Measurements from ENCODE around the gene MEF2C. TPM values are rescaled to one million over a fixed set of nuclear protein-coding genes. Genes with fewer than 3 reads are reported as not detected.

Gene MEF2C
- polyA plus RNA-seq, 3 donors = 3.3 to 15.6 (median 14.3) TPM

DNA sequence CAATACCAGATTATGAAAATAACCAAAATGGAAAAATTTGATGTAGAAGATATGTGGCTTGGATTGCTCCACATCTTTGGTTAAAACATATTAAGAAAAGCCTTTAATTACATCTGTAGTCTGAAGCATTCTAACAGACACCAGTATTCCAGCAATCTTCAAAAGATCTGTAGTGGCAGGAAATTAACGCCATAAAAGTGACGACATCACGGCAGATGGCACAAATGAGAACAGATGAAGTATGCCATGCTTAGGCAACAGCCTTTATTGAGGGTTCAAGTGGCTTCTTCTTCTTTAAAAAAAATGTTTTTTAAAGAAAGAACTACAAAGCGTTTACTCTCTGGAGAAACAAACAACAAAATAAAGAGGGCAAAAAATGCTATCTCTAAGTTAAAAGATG is 164.2 kb downstream of the MEF2C start:
- 59 to 84% (median 75%) methylated on average over 4 of the region's 4 CpGs for WGBS, 3 donors
- H3K27ac ChIP-seq (ENCODE audit: low read depth, low read length) = no peak overlapping the region

- WGBS, 3 donors = 73 to 84% (median 80%) methylated on average over 1 of the region's 1 CpG
- no peak overlapping the region for H3K27ac ChIP-seq (ENCODE audit: low read depth, low read length)
These were observed 166.9 kb downstream of the MEF2C start for GRCh38 chr5:88716101-88716500.

DNA sequence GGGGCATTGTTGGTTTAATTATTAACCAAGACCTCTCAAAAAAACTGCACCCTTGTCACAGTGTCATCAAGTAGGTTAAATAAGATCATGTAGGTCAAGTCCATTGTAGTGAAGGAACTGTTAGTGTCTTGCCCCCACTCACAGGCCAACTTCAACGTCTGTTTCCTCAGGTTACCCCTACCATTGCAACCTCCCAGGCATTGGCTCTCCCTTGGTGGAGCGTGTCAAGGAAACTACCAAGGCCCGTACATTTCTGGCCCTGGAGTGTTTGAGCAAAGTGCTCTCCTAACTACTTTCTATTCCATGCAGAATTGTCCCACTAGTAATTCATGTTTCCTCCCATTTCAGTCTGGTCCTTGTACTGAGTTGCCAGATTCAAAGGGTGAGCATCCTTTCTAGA is 167.5 kb downstream of the MEF2C start:
- 82 to 85% (median 83%) methylated on average over 3 of the region's 3 CpGs for WGBS, 3 donors

GRCh38 chr5:88713818-88714217 is 169.2 kb downstream of the MEF2C start:
- no peak overlapping the region for H3K27ac ChIP-seq (ENCODE audit: low read depth, low read length)
- WGBS, 3 donors = 66 to 84% (median 82%) methylated on average over 2 of the region's 2 CpGs

More for the DNA sequence above, 167.5 kb downstream of the MEF2C start:
- H3K27ac ChIP-seq (ENCODE audit: low read depth, low read length) = no peak overlapping the region

DNA sequence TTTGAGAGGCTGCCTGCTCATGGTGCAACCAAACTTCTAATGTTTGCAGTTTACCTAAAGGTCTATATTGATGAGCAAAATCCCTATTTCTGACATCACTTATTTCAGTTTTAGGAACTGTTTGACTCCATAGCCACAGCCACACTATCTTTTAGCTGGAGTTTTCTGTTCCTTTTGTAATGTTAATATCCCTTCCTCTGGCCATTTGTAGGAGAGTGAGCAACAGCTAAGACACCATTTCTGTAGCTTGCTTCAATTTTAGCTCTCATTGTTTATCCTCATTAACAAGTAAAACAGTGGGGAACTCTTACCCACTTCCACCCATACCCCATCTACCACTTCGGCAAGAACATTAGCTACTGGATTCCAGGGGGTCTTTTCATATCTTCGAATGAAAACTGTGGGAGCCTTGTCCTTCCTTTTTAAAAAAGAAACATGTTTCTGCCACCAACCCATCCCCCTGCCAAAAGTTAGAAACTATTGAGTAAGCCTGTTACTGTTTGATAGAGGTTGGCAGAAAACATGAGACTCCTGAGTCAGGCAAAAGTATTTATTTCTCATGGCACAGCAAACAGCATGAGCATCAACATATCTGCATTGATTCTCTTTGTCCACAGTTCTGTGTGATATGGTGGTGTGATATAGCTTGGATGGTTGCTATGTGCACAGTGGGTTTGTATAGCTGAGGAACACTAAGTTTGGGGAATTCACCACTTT is 174.1 kb downstream of the MEF2C start:
- no peak overlapping the region for H3K27ac ChIP-seq (ENCODE audit: low read depth, low read length)
- WGBS, 3 donors = 67 to 88% (median 80%) methylated on average over 2 of the region's 2 CpGs

DNA sequence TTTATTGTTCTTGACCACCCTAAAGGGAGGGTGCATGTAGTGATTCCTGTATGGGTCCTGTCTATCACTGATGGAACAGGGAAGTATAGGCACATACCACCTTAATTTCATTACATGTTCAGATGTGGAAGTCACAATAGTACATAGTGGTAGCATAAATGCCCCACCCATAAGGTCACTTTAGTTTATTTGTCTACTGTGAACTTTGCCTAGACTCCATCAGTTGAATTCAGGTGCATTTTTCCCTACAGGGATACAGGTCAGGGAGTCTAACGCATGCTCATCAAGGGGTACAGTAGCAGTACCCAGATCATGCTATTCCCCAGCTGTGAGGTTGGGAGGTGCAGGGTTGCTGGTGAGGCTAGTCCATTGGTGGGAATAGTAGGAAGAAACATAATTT is 175.0 kb downstream of the MEF2C start:
- WGBS, 3 donors = 88 to 100% (median 91%) methylated on average over 1 of the region's 1 CpG
- no peak overlapping the region for H3K27ac ChIP-seq (ENCODE audit: low read depth, low read length)

GRCh38 chr5:88707216-88707965 is 175.6 kb downstream of the MEF2C start:
- no peak overlapping the region for H3K27ac ChIP-seq (ENCODE audit: low read depth, low read length)
- WGBS, 3 donors = 69 to 81% (median 69%) methylated on average over 4 of the region's 4 CpGs

- no peak overlapping the region for H3K27ac ChIP-seq (ENCODE audit: low read depth, low read length)
- 49 to 67% (median 67%) methylated on average over 4 of the region's 4 CpGs for WGBS, 3 donors
These were observed 180.7 kb downstream of the MEF2C start for GRCh38 chr5:88702332-88702731.

DNA sequence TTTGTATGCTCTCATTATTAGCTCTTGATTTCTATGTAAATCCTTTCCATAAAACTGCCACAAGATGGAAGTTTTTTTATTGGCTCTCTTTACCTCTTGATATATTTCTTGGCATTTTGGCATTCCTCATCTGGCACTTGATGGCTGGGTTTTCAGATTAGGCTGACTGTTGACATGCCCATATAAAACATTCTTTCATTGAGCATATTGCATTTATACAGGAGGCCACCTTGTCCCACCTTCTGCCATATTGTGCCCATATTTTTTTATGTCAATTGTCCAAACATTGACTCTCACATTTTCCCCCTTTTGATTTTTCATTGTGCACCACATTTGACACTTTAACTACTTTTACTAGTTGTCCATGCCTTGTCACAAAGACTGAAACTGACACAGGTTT is 182.9 kb downstream of the MEF2C start:
- no peak overlapping the region for H3K27ac ChIP-seq (ENCODE audit: low read depth, low read length)

GRCh38 chr5:88698290-88698689 is 184.7 kb downstream of the MEF2C start:
- 40 to 66% (median 64%) methylated on average over 1 of the region's 1 CpG for WGBS, 3 donors
- no peak overlapping the region for H3K27ac ChIP-seq (ENCODE audit: low read depth, low read length)

DNA sequence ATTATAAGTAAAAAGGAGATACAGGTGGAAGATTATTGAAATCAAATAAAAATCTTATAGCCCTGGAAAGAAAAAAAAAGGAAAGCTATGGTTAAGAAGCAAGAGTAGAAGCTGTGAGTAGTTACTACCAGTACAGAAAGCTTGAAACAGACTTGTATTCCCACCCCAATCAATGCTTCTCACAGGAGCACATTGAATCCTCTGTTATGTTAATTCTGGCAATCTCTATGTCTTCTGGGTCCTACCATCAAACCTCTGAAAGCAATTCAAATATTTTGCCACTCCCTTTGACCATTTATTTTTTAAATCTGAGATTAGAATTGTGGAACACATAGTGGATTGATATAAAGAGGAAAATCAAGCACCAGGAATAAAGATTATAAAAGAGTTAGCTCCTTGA is 186.5 kb downstream of the MEF2C start:
- H3K27ac ChIP-seq (ENCODE audit: low read depth, low read length) = no peak overlapping the region

DNA sequence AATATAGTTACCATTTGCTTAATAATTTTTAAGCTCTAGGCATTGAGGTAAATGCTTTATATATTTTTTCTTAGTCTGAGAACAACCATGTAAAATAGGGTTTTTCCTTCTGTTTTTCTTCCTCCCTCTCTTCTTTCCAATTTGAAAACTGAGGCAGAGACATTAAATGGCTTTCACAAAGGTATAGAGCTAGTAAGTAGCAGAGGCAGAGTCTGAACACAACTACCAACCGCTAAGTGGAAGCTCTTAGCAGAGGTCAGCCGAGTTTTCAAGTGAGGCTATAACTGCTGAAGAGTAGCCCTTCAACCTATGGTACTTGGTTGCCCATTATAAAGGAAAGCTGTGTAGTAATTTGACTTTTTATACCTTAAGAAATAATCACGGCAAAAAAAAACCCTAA is 187.1 kb downstream of the MEF2C start:
- H3K27ac ChIP-seq (ENCODE audit: low read depth, low read length) = no peak overlapping the region
- 9 to 21% (median 20%) methylated on average over 3 of the region's 3 CpGs for WGBS, 3 donors

GRCh38 chr5:88695232-88695631 is 187.8 kb downstream of the MEF2C start:
- no peak overlapping the region for H3K27ac ChIP-seq (ENCODE audit: low read depth, low read length)
- WGBS, 3 donors = 4 to 12% (median 9%) methylated on average over 19 of the region's 19 CpGs

GRCh38 chr5:88694023-88694679 is 188.8 kb downstream of the MEF2C start:
- H3K27ac ChIP-seq (ENCODE audit: low read depth, low read length) = no peak overlapping the region
- WGBS, 3 donors = 5 to 11% (median 10%) methylated on average over 28 of the region's 28 CpGs

- WGBS, 3 donors = 8 to 20% (median 17%) methylated on average over 25 of the region's 25 CpGs
- no peak overlapping the region for H3K27ac ChIP-seq (ENCODE audit: low read depth, low read length)
These were observed 189.7 kb downstream of the MEF2C start for GRCh38 chr5:88693071-88693932.

DNA sequence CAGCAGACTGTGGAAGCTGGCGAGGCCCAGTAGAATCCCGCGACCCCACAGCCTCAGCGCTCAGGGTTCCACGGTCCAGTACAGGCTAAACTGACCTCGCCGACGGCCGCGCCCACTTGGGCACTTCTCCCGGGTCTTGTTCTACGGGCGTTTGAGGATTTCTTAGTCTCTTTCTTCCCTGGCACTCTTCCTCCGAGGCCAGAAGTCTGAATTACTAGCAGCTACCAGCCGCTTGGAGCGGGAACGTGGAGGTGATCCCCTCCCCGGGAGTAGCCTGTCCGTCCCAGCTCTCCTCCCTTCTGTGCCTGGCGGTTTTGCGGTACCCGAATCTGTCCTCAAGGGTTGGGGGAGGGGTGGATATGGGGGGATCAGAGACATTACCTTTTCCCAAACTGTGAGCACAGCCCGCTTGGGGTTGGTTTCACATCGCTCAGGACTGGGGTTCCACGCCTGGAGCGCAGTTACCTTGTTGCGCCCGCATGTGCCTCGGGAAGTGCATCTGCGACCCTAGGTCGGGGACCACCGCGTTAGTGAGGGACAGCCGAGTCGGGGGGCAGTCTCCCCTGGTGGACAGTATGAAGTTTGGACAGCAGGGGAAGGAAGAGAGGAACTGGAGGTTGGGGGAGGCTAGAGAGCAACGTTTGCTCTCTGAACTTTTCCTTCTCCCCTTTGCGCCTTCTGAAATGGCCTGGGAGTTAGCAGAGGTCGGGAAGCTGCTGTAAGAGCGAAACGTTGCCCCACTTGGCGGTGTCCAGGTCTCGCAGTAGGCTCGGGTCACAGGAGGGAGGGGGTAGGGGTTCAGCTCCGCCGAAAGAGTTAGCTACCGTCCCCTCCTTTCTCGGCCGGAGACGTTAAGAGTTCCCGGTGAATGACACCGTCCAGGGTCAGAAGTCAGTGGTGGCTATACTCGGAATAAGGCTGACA is 190.8 kb downstream of the MEF2C start:
- no peak overlapping the region for H3K27ac ChIP-seq (ENCODE audit: low read depth, low read length)
- 3 to 5% (median 4%) methylated on average over 52 of the region's 52 CpGs for WGBS, 3 donors

DNA sequence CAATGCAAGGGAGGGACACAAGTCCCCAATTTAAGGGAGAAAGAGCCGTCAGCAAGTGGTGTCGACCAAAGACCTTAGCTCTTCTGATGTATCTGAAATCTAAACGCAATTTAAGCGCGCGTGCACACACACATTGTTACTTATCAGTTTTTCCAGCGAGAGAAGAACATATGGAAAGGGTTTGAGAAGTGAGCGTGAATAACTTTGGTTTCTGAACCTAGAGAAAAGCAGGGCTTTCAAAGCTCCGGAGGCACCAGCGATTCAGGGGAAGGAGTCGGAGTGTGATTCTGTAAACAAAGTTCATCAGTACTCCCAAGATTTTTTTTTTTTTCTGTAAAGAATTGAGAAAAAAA is 191.8 kb downstream of the MEF2C start:
- WGBS, 3 donors = 2 to 5% (median 5%) methylated on average over 11 of the region's 11 CpGs

More for the DNA sequence above, 191.8 kb downstream of the MEF2C start:
- H3K27ac ChIP-seq (ENCODE audit: low read depth, low read length) = no peak overlapping the region
